Stimulated activated CD8-positive, alpha-beta memory T cell treated with anti-CD3 and anti-CD28 coated beads, Interleukin-7, amount 100 ng/mL, for 24 hours (primary cell): Measurements from ENCODE around the gene TBCB.
"Not testable (repeated sequence)": the region's sequence is repeated elsewhere in the genome, so short reads cannot be mapped to it uniquely, and the experiment has no call there.

Experiments
- DNase-seq: peaks from one replicate; pipeline ENCODE4 v3.0.0-alpha.2; 2020; ENCODE audit warnings: low read depth

TBCB gene, protein sequence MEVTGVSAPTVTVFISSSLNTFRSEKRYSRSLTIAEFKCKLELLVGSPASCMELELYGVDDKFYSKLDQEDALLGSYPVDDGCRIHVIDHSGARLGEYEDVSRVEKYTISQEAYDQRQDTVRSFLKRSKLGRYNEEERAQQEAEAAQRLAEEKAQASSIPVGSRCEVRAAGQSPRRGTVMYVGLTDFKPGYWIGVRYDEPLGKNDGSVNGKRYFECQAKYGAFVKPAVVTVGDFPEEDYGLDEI

GRCh38 chr19:36115453-36116343 lies at the start of gene TBCB:
TBCB (plus strand) TSS chr19:36115468; CDS start chr19:36115561, 93 bp downstream.
- DNase-seq: peak; percentile 84

- DNase-seq: no peak
Observed at GRCh38 chr19:36067681-36068080, 47.6 kb upstream of the TBCB start.

DNA sequence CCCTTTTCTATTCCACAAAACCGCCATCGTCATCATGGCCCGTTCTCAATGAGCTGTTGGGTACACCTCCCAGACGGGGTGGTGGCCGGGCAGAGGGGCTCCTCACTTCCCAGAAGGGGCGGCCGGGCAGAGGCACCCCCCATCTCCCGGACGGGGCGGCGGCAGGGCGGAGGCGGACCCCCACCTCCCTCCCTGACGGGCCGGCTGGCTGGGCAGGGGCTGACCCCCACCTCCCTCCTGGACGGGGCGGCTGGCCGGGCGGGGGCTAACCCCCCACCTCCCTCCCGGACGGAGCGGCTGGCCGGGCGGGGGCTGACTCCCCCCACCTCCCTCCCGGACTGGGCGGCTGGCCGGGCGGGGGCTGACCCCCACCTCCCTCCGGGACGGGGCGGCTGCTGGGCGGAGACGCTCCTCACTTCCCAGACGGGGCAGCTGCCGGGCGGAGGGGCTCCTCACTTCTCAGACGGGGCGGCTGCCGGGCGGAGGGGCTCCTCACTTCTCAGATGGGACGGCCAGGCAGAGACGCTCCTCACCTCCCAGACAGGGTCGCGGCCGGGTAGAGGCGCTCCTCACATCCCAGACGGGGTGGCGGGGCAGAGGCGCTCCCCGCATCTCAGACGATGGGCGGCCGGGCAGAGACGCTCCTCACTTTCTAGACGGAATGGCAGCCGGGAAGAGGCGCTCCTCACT lies 46.3 kb upstream of the TBCB start:
- DNase-seq: not testable (repeated sequence)

GRCh38 chr19:36072081-36072480 lies 43.2 kb upstream of the TBCB start:
- no peak for DNase-seq

- DNase-seq: no peak
Observed at GRCh38 chr19:36073121-36073876, 42.0 kb upstream of the TBCB start.

GRCh38 chr19:36079389-36079945 lies 35.8 kb upstream of the TBCB start:
- no peak for DNase-seq

GRCh38 chr19:36081385-36081784 lies 33.9 kb upstream of the TBCB start:
- DNase-seq: no peak

GRCh38 chr19:36081894-36082293 lies 33.4 kb upstream of the TBCB start:
- DNase-seq: no peak

GRCh38 chr19:36082916-36083315 lies 32.4 kb upstream of the TBCB start:
- no peak for DNase-seq

GRCh38 chr19:36084231-36085009 lies 30.8 kb upstream of the TBCB start:
- DNase-seq: no peak

DNA sequence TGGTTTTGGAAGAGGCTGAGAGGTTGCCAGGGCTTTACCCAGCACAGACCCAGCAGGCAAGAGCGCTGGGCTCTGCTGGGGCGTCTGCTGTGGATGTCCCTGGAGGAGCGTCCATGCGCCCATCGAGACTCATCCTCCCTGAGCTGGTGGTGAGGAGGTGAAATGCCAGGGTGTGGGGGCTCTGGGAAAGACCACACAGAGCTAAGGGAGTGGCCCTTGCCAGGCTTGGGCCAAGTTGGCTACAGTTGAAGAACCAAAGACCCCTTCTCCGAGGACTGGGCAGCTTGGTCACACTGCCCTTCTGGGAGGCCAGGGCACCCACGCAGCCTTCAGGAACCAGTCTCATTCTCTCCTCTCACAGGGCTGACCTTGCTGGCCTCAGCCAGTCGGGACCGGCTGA lies 28.9 kb upstream of the TBCB start:
- no peak for DNase-seq

DNA sequence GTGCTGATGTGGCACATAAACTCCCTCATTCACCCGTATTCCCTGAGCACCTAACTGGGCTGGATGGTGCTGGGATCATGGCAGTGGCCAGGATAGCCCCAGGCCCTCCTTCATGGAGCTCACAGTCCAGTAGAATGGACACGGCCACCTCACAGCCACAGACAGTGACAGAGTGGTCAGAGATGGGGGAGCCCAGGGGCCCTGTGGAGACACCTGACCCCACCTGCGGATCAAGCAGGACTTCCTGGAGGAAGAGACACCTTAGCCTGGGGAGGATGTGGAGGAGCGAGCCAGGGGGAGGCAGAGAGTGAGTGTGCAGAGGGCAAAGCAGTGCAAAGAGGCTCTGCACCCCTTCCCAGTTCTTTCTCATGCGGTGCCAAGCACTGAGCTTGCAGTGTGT lies 25.4 kb upstream of the TBCB start:
- no peak for DNase-seq

DNA sequence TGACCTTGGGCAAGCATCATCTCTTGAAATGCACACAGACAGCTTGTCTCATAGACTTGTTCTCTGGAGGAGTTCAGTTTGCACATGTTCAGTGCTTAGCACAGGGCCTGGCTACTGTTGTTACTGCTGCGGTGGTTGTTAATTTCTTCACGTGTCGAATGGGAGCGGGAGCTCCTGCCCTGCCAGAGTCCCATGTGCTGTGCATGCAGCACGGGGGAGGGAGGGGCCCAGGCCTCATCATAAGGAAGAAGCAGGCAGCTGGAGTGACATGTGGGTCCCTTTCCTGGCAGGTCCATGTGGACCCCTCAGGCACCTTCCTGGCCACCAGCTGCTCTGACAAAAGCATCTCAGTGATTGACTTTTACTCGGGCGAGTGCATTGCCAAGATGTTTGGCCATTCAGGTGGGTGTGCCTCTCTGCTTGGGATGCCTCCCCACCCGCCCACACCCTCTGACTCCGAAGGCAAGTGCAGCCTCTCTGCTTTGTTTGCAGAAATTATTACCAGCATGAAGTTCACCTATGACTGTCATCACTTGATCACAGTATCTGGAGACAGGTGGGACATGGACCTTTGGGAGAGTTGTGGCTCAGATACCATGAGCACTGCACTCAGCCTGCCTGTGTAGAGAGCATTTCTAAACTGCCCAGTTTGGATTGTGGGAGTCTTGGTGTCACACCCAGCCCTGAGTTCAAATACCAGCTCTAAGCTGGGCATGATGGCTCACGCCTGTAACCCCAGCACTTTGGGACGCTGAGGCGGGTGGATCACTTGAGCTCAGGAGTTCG lies 24.2 kb upstream of the TBCB start:
- no peak for DNase-seq

DNA sequence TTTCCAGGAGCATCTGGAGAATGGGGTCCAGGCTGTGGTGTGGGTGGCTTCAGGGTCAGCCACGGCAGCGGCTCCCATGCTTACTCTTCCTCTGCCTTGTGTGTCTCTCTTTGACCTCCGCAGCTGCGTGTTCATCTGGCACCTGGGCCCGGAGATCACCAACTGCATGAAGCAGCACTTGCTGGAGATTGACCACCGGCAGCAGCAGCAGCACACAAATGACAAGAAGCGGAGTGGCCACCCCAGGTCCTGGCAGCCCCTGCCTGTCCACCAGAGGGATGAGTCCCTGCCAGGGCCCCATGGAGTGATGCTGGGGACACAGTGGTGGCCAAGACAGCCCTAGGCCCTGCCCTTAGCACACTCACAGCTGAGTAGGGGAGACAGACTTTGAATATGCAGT lies 22.7 kb upstream of the TBCB start:
- DNase-seq: no peak

DNA sequence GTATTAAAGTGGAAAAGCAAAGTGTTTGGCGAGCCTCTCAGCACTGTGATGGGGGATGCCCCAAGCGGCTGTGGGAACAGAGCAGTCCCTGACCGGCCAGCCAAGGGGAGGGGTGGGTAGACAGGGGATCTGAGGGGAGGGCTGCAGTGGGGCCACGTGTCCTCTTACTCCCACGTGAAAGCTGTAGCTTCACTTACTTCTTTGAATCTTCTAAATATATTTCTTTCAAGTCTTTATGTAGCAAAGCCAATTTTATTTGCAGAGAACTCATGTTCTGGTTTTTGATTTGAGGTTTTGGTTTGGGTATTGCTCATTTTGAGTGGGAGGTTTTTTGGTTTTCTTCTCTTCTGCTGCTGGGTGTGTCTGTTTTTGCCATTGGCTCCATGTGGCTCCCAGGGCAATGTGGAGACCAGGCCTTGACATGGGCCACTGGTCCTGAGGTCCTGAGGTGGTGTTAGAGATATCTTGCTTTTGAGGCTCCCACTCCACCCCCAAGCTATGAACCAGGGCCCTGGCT lies 22.1 kb upstream of the TBCB start:
- DNase-seq: no peak

GRCh38 chr19:36093687-36094086 lies 21.6 kb upstream of the TBCB start:
- DNase-seq: no peak

- DNase-seq: no peak
Observed at GRCh38 chr19:36097036-36097435, 18.2 kb upstream of the TBCB start.

GRCh38 chr19:36099166-36099785 lies 16.0 kb upstream of the TBCB start:
- no peak for DNase-seq

- no peak for DNase-seq
Observed at GRCh38 chr19:36100476-36100875, 14.8 kb upstream of the TBCB start.
